H1 (cell line): ENCODE data around the gene CCDC33. TPM values are rescaled to one million over a fixed set of nuclear protein-coding genes. Genes with fewer than 3 reads are reported as not detected.

Experiments
- BACH1 ChIP-seq: IDR thresholded peaks from 2 replicates; pipeline ENCODE4 v1.6.1; 2012; ENCODE audit warnings: low read length, improper control_type of control experiment
- CHD7 ChIP-seq: fragments of 300-600 bp; sonication (generic); IDR thresholded peaks from 2 replicates; pipeline ENCODE4 v1.7.1; 2012; ENCODE audit warnings: low read length, moderate library complexity, mild to moderate bottlenecking, inconsistent platforms; ENCODE audit not compliant: insufficient replicate concordance
- CTBP2 ChIP-seq: IDR thresholded peaks from 2 replicates; pipeline ENCODE4 v1.7.0; 2011; ENCODE audit warnings: borderline replicate concordance, mild to moderate bottlenecking, moderate library complexity, mixed read lengths, low read length; ENCODE audit not compliant: insufficient read depth, insufficient read length
- HDAC6 ChIP-seq: IDR thresholded peaks from one replicate; pipeline ENCODE4 v1.7.1; 2012; ENCODE audit warnings: low read depth, mild to moderate bottlenecking, inconsistent platforms, low read length, moderate library complexity
- MAX ChIP-seq: IDR thresholded peaks from 2 replicates; pipeline ENCODE4 v1.6.1; 2012; ENCODE audit warnings: inconsistent platforms
- RXRA ChIP-seq: IDR thresholded peaks from 2 replicates; pipeline ENCODE4 v1.6.1; 2011; ENCODE audit warnings: low read depth, mild to moderate bottlenecking, low read length, moderate library complexity; ENCODE audit not compliant: insufficient read depth
- SAP30 ChIP-seq: fragments of 300-600 bp; sonication (generic); IDR thresholded peaks from 2 replicates; pipeline ENCODE4 v1.7.1; 2012; ENCODE audit warnings: low read length, moderate library complexity, mild to moderate bottlenecking, inconsistent platforms; ENCODE audit not compliant: insufficient read depth, insufficient replicate concordance
- SIN3A ChIP-seq, 2 experiments: IDR thresholded peaks in 1 of 2; conservative IDR thresholded peaks in 1 of 2; 2 replicates each; pipeline ENCODE4 v1.6.1; 2011 to 2012; ENCODE audit warnings: low read length in 2 of 2, improper control_type of control experiment in 1 of 2, low read depth in 1 of 2, mild to moderate bottlenecking in 1 of 2
- SIX5 ChIP-seq: IDR thresholded peaks from 2 replicates; pipeline ENCODE4 v1.6.1; 2011; ENCODE audit warnings: mild to moderate bottlenecking, low read depth, low read length
- polyA plus RNA-seq, 7 experiments: library from polyadenylated mRNA; depleted of rRNA in 3 of 7; stranded (reverse) in 5 of 7; unstranded in 2 of 7; fragments of >200 nt in 5 of 7; fragments of 200-250 nt in 2 of 7; gene quantifications; 1 replicate in 5 of 7; 2 replicates in 1 of 7; 4 replicates in 1 of 7; pipeline versions ENCODE4 v1.2.1 to v1.2.3, GENCODE V29; 2011 to 2013; ENCODE audit warnings: missing spikeins in 2 of 7, mixed read lengths in 2 of 7
- total RNA-seq: library from RNA; stranded (reverse); fragmentation: NEBNext Ultra II Directional; extraction: Animal tissue kit (Norgen Biotek cat#: 25700); gene quantifications from 2 replicates; pipeline ENCODE4 v1.2.1, GENCODE V29; 2021

Gene CCDC33
- total and polyA plus RNA-seq, 2 of the 8 experiments (the other 6 are each of a cell fraction or from before 2014, with no cell fraction given), result 2.0 to 2.7 TPM

GRCh38 chr15:74259821-74260607 lies 23.9 kb downstream of the CCDC33 start (continued):
- TF ChIP-seq CHD7 (no peak), BACH1 (no peak), HDAC6 (no peak), SAP30 (no peak), CTBP2 (no peak), SIX5 (no peak), RXRA (no peak), SIN3A (conservative IDR thresholded peaks at IDR 0.05 in 1 of 2, IDR thresholded peaks at IDR 0.05 in 1 of 2; ENCODE audit: low read depth in 1 of 2, low read length in 2 of 2) (no peak), MAX (no peak)
